Liver (tissue), 9 donors: ENCODE measurements around the gene FMN2. TPM values are rescaled to one million over a fixed set of nuclear protein-coding genes. Genes with fewer than 3 reads are reported as not detected.

Experiments
- DNase-seq: peaks from one replicate; pipeline ENCODE4 v3.0.0-alpha.2; 2017; ENCODE audit warnings: low spot score
- H3K27ac ChIP-seq, 2 donors: one replicate each; pipeline ENCODE4 v1.7.0; 2013; ENCODE audit warnings: inconsistent platforms in 2 of 2, low read length in 2 of 2, control low read depth in 1 of 2, low read depth in 1 of 2, mild to moderate bottlenecking in 1 of 2
- H3K27me3 ChIP-seq, 4 donors: one replicate each; pipeline versions ENCODE4 v1.6.1 to v1.7.0; 2013; ENCODE audit warnings: low read length in 3 of 4, inconsistent platforms in 1 of 4, mild to moderate bottlenecking in 1 of 4, moderate library complexity in 1 of 4; ENCODE audit not compliant: control insufficient read depth in 4 of 4, insufficient read depth in 4 of 4
- H3K36me3 ChIP-seq, 4 donors: one replicate each; pipeline versions ENCODE4 v1.6.1 to v1.7.0; 2013; ENCODE audit warnings: low read length in 3 of 4, mild to moderate bottlenecking in 3 of 4, low read depth in 1 of 4, moderate library complexity in 1 of 4; ENCODE audit not compliant: control insufficient read depth in 4 of 4, insufficient read depth in 3 of 4
- H3K4me1 ChIP-seq, 4 donors: one replicate each; pipeline versions ENCODE4 v1.6.1 to v1.7.0; 2013; ENCODE audit warnings: low read length in 3 of 4, mild to moderate bottlenecking in 3 of 4, moderate library complexity in 1 of 4; ENCODE audit not compliant: control insufficient read depth in 4 of 4, insufficient read depth in 4 of 4
- H3K4me3 ChIP-seq, 3 donors: one replicate each; pipeline versions ENCODE4 v1.6.1 to v1.7.0; 2013; ENCODE audit warnings: low read length in 3 of 3, control low read depth in 1 of 3, low read depth in 1 of 3, mild to moderate bottlenecking in 1 of 3
- H3K9ac ChIP-seq, 2 donors: one replicate each; pipeline ENCODE4 v1.7.0; 2013; ENCODE audit warnings: low read length in 2 of 2, mild to moderate bottlenecking in 2 of 2, moderate library complexity in 2 of 2, control low read depth in 1 of 2, low read depth in 1 of 2
- H3K9me3 ChIP-seq, 4 donors: one replicate each; pipeline versions ENCODE4 v1.6.1 to v1.7.0; 2013; ENCODE audit warnings: low read length in 3 of 4; ENCODE audit not compliant: control insufficient read depth in 4 of 4
- CTCF ChIP-seq: fragments of 150-350 bp; IDR thresholded peaks from 2 replicates; pipeline ENCODE4 v1.5.1; 2017; ENCODE audit warnings: improper control_type of control experiment, low read depth, low read length; ENCODE audit not compliant: missing input control
- EGR1 ChIP-seq, 2 donors: IDR thresholded peaks; 2 replicates each; pipeline ENCODE4 v1.6.1; 2016 to 2018; ENCODE audit warnings: antibody characterized with exemption in 2 of 2, low read depth in 2 of 2
- FOXA1 ChIP-seq: IDR thresholded peaks from 2 replicates; pipeline ENCODE4 v1.6.1; 2016; ENCODE audit warnings: antibody characterized with exemption
- GABPA ChIP-seq, 2 donors: IDR thresholded peaks in 1 of 2; conservative IDR thresholded peaks in 1 of 2; 2 replicates each; pipeline ENCODE4 v1.6.1; 2016; ENCODE audit warnings: antibody characterized with exemption in 2 of 2, mild to moderate bottlenecking in 1 of 2, moderate library complexity in 1 of 2
- HNF4G ChIP-seq: IDR thresholded peaks from 2 replicates; pipeline ENCODE4 v1.6.1; 2016; ENCODE audit warnings: antibody characterized with exemption
- NR2F2 ChIP-seq: IDR thresholded peaks from 2 replicates; pipeline ENCODE4 v1.6.1; 2016; ENCODE audit warnings: antibody characterized with exemption
- RXRA ChIP-seq, 2 donors: IDR thresholded peaks; 2 replicates each; pipeline ENCODE4 v1.6.1; 2017 to 2018; ENCODE audit warnings: antibody characterized with exemption in 2 of 2, mild to moderate bottlenecking in 1 of 2
- TAF1 ChIP-seq: conservative IDR thresholded peaks from 2 replicates; pipeline ENCODE4 v1.6.1; 2016; ENCODE audit warnings: antibody characterized with exemption, mild to moderate bottlenecking
- YY1 ChIP-seq: IDR thresholded peaks from 2 replicates; pipeline ENCODE4 v1.6.1; 2016; ENCODE audit warnings: antibody characterized with exemption, mild to moderate bottlenecking
- WGBS: extraction: QIAGEN DNeasy Blood & Tissue Kit; methylation state at CpG from one replicate; pipeline ENCODE4 v1.1.7; 2013; 5-methylcytosine and 5-hydroxymethylcytosine counted together
- polyA plus RNA-seq, 2 donors: library from polyadenylated mRNA; stranded (reverse) in 1 of 2; unstranded in 1 of 2; fragments of 200-250 nt in 1 of 2; fragments of >200 nt in 1 of 2; fragmentation: Nextera tagmentation in 1 of 2; extraction: Ambion mirVana in 1 of 2; gene quantifications; one replicate each; pipeline versions ENCODE4 v1.2.1 to v1.2.3, GENCODE V29; 2013 to 2015
- total RNA-seq, 2 donors: library from RNA; depleted of rRNA; stranded (reverse); fragments of >200 nt; gene quantifications; one replicate each; pipeline ENCODE4 v1.2.3, GENCODE V29; 2014
- donor health status: healthy.
- donor health status: healthy.
- donor health status: healthy.
- donor health status: healthy.
- donor health status: healthy.

The FMN2 gene
- total and polyA plus RNA-seq, 4 donors, result 0.17 TPM; not detected in 3

- Histone ChIP-seq H3K36me3 (no peaks in the 10 kb centered on the region), H3K4me3 (no peak overlapping the region), H3K9me3 (no peaks in the 10 kb centered on the region), H3K9ac (no peak overlapping the region), H3K27me3 (peaks cover 0 to 5% (median 0%) of the 10 kb centered on the region in 4 donors), H3K4me1 (no peaks in the 10 kb centered on the region), H3K27ac (no peak overlapping the region)
- TF ChIP-seq GABPA (IDR thresholded peaks at IDR 0.05 in 1 of 2, conservative IDR thresholded peaks at IDR 0.05 in 1 of 2) (no peak), EGR1 (IDR thresholded peaks at IDR 0.05; ENCODE audit: low read depth in 2 of 2) (no peak), YY1 (no peak), RXRA (IDR thresholded peaks at IDR 0.05) (no peak), TAF1 (no peak)
- WGBS, result 78% methylated on average over 2 of the region's 2 CpGs
- no peak for DNase-seq
Measured at GRCh38 chr1:240134596-240134995, 42.9 kb downstream of the FMN2 start.

GRCh38 chr1:240136402-240136801 is 44.7 kb downstream of the FMN2 start:
- Histone ChIP-seq H3K27me3 (peaks cover 0 to 5% (median 0%) of the 10 kb centered on the region in 4 donors), H3K4me3 (no peak overlapping the region), H3K27ac (no peak overlapping the region), H3K4me1 (no peaks in the 10 kb centered on the region), H3K9me3 (no peaks in the 10 kb centered on the region), H3K36me3 (no peaks in the 10 kb centered on the region), H3K9ac (no peak overlapping the region)
- WGBS, result 69% methylated on average over 3 of the region's 3 CpGs
- DNase-seq, result no peak
- TF ChIP-seq CTCF (no peak), NR2F2 (no peak), HNF4G (no peak)

- TF ChIP-seq EGR1 (IDR thresholded peaks at IDR 0.05; ENCODE audit: low read depth in 2 of 2), result no peak
- 35% methylated on average over 4 of the region's 4 CpGs for WGBS
- no peak overlapping the region for H3K4me3 ChIP-seq
Measured at GRCh38 chr1:240138867-240139266, 47.2 kb downstream of the FMN2 start.

GRCh38 chr1:240139511-240139910 is 47.8 kb downstream of the FMN2 start:
- Histone ChIP-seq H3K27ac (no peak overlapping the region), H3K36me3 (no peaks in the 10 kb centered on the region), H3K4me3 (no peak overlapping the region), H3K27me3 (no peaks in the 10 kb centered on the region), H3K9me3 (no peaks in the 10 kb centered on the region), H3K4me1 (no peaks in the 10 kb centered on the region), H3K9ac (no peak overlapping the region)
- TF ChIP-seq NR2F2, result no peak
- no peak for TF ChIP-seq GABPA (IDR thresholded peaks at IDR 0.05 in 1 of 2, conservative IDR thresholded peaks at IDR 0.05 in 1 of 2)
- TF ChIP-seq HNF4G, result no peak
- TF ChIP-seq FOXA1, result no peak
- 54% methylated on average over 5 of the region's 5 CpGs for WGBS
- no peak for DNase-seq

More at GRCh38 chr1:240138867-240139266, 47.2 kb downstream of the FMN2 start:
- H3K9me3 ChIP-seq, result no peaks in the 10 kb centered on the region
- no peaks in the 10 kb centered on the region for H3K36me3 ChIP-seq
- H3K27ac ChIP-seq, result no peak overlapping the region
- H3K9ac ChIP-seq, result no peak overlapping the region
- H3K27me3 ChIP-seq, result no peaks in the 10 kb centered on the region
- DNase-seq, result no peak
- H3K4me1 ChIP-seq, result no peaks in the 10 kb centered on the region
